ENCODE results near the gene ANK2.
A peak's percentile ranks its signal among the peaks of the same experiment; 100 is the strongest.

DNA sequence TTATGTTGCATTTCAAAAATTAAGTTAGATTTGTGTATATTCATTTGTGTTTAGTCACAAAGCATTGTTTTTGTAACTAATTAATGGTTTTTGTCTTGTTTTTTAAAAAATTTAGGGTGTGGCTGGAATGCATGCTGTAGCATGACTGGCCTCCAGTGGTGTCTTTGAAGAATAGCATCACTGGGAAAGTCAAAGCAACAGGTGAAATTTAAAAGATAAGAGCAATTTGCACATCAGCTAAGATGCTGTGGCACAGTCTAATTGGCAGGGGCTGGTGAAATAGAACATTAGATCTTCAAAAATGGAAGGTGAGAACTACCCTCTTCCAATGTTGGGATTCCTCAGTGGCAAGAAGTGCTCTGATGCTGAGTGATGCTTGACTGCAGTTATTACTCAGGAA, 45.3 kb downstream of the ANK2 start:
- TF ChIP-seq, protein P1, sequence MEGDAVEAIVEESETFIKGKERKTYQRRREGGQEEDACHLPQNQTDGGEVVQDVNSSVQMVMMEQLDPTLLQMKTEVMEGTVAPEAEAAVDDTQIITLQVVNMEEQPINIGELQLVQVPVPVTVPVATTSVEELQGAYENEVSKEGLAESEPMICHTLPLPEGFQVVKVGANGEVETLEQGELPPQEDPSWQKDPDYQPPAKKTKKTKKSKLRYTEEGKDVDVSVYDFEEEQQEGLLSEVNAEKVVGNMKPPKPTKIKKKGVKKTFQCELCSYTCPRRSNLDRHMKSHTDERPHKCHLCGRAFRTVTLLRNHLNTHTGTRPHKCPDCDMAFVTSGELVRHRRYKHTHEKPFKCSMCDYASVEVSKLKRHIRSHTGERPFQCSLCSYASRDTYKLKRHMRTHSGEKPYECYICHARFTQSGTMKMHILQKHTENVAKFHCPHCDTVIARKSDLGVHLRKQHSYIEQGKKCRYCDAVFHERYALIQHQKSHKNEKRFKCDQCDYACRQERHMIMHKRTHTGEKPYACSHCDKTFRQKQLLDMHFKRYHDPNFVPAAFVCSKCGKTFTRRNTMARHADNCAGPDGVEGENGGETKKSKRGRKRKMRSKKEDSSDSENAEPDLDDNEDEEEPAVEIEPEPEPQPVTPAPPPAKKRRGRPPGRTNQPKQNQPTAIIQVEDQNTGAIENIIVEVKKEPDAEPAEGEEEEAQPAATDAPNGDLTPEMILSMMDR (IDR thresholded peaks at IDR 0.05) = peak; percentile 69
- TF ChIP-seq, protein P2, sequence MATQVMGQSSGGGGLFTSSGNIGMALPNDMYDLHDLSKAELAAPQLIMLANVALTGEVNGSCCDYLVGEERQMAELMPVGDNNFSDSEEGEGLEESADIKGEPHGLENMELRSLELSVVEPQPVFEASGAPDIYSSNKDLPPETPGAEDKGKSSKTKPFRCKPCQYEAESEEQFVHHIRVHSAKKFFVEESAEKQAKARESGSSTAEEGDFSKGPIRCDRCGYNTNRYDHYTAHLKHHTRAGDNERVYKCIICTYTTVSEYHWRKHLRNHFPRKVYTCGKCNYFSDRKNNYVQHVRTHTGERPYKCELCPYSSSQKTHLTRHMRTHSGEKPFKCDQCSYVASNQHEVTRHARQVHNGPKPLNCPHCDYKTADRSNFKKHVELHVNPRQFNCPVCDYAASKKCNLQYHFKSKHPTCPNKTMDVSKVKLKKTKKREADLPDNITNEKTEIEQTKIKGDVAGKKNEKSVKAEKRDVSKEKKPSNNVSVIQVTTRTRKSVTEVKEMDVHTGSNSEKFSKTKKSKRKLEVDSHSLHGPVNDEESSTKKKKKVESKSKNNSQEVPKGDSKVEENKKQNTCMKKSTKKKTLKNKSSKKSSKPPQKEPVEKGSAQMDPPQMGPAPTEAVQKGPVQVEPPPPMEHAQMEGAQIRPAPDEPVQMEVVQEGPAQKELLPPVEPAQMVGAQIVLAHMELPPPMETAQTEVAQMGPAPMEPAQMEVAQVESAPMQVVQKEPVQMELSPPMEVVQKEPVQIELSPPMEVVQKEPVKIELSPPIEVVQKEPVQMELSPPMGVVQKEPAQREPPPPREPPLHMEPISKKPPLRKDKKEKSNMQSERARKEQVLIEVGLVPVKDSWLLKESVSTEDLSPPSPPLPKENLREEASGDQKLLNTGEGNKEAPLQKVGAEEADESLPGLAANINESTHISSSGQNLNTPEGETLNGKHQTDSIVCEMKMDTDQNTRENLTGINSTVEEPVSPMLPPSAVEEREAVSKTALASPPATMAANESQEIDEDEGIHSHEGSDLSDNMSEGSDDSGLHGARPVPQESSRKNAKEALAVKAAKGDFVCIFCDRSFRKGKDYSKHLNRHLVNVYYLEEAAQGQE (IDR thresholded peaks at IDR 0.05; ENCODE audit: insufficient read depth in 1 of 2, low read depth in 2 of 2, low read length in 1 of 2) = no peak

Measured in Panc1 (cell line).